Activated CD8-positive, alpha-beta memory T cell treated with anti-CD3 and anti-CD28 coated beads, Interleukin-2, amount 50 U/mL, for 1 hour (primary cell): ENCODE results near the gene SLC6A8.
"Not testable (repeated sequence)": the region's sequence is repeated elsewhere in the genome, so short reads cannot be mapped to it uniquely, and the experiment has no call there.

Source experiments
- DNase-seq: peaks from one replicate; pipeline ENCODE4 v3.0.0-alpha.2; 2020; ENCODE audit errors: extremely low read depth

Gene SLC6A8

DNA sequence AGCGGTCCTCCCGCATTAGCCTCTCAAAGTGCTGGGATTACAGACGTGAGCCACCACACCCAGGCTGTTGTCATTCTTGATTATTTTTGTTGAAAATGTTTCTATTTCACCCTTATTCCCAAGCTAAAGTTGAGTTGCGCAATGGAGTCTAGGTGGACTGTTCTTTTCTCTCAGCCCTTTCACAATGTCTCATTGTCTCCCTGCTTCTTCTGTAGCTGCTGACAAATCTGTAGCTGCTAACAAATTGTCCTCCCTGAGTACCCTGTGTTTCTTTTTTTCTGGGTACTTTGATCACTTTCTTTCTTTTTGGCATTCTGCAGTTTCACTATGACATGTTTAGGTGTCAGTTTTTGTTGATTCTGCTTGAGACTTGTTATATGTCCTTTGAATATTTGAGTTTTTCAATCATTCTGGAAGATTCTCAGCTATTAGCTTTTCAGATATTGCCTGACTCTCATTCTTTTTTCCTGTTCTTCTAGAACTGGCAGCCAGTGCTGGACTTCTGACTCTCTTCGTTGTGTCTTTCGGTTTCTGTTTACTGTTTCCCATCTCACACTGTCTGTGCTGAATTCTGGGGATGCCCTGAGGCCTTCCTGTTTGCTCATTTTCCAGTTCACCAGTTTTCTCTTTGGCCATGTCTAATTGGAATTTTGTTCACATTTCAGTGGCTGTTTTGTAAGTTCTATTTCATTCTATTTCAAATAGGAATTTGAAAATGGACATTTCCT, 43.6 kb downstream of the SLC6A8 start:
- DNase-seq, result no peak

DNA sequence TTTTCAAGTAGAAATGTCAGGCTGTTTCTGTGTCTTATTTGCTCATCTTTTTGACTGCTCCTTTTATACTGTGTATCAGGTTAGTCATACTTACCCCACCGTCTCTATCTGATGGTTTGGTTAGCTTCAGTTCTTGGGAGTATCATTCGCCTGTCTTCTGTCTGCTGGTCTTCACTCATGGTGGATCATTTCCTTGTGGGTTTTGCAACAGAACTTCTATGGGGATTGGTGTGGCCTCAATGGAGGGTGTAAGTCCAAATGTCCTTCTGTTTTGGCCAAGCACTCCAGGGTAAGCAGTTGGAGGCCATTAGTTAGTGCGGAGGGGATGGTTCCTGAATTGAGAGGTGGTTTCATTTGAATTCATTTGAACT, 44.1 kb downstream of the SLC6A8 start:
- no peak for DNase-seq

DNA sequence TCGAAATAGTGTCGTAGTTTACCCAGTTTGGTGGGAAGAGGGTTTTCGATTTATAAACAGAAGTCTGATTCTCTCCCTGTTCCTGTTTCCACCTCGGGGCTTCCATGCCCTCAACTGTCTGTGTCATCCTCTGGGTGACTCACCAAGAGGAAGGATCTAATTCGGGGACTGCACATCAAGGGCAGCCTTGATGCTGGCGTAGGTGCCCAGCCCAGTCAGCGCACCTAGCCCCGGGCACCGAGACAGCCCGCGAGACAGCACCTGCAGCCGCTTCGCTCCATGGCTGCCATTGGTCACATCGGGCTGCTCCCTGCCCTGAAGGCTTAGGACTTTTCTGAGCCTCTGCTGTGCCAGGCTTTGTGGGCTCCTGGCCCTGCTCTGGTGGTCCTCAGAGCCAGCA, 44.7 kb downstream of the SLC6A8 start:
- no peak for DNase-seq

DNA sequence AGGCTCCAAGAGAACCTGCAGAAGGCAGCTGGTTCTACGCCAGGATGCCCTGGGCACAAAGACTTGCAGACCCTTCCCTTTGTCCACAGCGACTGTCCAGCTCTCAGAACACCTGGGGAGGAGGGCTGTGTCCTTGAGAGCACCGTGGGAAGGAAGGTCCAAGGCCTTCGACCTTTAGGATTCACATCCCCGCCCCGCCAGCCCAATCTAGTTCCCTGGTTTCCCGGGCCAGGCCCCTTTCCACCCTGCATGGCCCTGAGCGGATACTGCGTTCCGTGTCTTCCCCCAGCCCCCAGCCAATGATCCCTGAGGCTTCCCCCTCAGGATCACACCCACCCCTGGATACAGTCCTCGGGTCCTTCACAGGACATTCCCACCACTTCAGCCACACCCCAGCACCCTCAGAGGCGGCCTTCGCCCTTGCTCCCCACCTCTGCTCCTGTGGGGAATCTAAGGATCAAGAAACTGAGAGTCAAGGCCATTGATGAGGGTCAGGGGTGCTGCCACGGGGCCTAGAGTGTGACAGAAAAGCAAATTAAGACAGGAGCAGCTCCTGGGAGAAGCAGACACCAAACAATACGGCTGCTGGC, 46.0 kb downstream of the SLC6A8 start:
- DNase-seq, result no peak

DNA sequence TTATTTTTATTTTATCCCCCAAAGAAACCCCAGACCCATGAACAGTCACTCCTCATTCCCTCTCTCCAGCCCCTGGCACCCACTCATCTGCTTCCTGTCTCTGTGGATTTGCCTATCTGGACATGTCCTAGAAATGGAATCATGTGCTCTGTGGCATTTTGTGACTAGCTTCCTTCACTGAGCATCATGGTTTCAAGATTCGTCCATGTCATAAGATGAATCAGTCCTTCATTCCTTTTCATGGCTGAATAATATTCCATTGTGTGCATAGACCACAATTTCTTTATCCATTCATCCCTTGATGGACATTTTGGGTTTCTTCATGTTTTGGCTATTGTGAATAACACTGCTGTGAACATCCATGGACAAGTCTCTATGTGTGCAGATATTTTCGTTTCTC, 47.1 kb downstream of the SLC6A8 start:
- DNase-seq, result no peak

DNA sequence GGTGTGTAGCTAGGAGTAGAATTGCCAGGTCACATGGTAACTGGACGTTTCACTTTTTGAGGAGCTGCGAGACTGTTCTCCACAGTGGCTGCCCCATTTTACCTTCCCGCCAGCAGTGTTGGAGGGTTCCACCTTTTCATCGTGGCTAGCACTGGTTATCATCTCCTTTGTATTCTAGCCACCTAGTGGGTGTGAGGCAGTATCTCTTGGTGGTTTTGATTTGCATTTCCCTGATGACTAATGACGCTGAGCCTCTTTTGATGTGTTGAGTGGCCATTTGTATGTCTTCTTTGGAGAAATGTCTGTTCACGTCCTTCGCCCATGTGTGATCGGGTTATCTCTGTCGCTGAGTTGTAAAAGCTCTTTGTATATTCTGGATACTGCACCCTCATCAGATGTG, 47.5 kb downstream of the SLC6A8 start:
- no peak for DNase-seq

DNA sequence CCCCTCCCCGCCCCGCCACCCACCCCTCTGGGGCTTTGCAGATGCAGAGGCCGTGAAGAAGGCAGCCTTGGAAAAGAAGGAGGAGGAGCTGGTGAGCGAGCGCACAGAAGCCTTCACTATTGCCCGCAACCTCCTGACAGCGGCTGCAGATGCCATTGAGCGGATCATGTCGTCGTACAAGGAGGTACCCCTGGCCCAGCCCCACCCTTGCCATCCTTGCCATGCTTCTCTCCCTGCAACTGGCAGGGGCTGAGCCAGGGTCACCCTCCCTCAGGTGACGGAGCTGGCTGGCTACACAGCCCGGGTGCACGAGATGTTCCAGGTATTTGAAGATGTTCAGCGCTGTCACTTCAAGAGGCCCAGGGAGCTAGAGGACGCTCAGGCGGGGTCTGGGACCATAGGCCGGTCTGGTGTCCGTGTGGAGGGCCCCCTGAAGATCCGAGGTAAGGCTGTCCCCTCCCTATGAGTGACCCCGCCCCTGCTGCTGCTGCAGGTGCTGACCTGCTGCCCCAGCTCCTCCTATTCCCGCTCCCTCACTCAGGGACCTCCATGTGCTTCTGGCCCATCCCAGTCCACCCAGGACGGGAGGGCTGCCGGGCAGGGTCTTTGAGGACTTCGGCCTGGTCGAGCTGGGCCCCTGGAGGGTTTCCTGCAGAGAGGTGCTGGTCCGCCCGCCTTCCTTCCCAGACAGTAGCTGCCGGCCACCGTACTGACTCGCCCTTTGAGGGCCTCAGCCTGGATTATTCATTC, 48.5 kb downstream of the SLC6A8 start:
- DNase-seq, result no peak

DNA sequence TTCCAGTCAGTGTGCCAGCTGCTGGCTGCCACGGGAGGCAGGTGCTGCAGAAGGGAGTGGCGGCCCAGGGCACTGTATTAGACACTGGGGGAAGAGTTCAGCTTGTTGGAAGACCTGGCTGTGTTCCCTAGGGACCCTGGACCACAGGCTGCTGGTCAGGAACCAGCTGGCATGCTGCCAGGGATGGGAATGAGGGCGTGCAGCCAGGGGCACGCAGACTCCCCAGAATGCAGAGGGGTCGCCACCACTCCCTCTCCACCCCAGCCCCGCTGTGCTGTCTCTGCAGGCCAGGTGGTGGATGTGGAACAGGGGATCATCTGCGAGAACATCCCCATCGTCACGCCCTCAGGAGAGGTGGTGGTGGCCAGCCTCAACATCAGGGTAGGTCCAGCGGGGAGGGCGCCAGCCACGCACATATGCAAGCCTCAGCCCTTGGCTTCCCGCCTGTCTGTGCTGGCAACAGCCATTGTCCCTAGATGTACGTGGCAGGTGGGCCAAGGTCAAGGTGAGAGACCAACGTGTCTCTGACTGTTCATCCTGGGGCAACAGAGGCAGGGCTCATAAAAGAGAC, 49.2 kb downstream of the SLC6A8 start:
- no peak for DNase-seq

DNA sequence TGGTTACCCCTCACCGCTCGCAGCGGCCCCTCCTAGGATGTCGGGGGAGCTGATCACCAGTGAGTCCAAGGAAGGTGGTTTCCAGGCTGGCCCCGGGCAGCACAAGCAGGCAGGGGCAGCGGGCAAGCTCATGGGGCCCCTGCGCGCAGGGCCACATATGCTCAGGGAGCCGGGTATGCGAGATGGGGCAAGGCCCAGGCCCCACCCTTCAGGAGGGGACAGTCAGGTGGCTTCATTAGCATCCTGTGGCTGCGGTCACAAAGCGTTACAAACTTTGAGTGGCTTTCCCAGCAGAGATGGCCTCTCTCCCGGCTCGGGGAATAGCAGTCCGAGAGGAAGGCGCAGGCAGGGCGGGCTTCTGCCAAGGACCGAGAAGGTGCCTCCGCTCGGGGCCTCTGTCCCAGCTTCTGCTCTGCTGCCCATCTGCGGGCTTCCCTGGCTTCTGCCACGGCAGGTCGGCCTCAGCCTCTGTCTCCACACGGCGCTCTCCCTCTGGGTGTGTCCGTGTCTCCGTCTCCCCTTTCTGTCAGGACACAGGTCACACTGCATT, 50.4 kb downstream of the SLC6A8 start:
- DNase-seq, result no peak

DNA sequence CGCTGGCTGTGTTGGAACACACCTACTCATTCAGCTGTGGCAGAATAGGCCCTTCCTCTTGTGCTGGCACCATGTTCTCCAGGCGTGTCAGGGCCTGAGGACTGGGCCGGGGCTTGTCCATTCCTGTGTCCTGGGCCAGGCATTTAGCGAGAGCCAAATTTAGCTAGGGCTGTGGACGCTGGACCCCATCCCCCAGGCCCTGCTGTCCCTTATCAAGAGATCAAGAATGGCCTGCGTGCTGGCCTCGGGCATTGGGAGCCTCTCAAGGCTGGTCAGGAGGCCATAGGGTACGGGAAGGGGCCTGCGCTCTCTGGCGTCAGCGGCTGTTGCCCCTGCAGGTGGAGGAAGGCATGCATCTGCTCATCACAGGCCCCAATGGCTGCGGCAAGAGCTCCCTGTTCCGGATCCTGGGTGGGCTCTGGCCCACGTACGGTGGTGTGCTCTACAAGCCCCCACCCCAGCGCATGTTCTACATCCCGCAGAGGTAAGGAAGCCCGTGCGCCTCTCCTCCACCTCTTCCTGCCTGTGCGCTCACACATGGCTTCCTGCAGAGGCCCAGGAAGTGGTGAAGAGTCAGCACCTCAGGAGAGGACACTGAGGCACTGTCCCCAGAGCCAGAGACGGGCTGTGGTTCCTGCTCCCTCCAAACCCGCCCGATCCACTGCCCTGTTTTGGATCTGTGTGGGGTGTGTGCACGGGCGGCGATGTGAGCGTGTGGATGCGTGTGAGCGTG, 52.2 kb downstream of the SLC6A8 start:
- DNase-seq, result no peak

DNA sequence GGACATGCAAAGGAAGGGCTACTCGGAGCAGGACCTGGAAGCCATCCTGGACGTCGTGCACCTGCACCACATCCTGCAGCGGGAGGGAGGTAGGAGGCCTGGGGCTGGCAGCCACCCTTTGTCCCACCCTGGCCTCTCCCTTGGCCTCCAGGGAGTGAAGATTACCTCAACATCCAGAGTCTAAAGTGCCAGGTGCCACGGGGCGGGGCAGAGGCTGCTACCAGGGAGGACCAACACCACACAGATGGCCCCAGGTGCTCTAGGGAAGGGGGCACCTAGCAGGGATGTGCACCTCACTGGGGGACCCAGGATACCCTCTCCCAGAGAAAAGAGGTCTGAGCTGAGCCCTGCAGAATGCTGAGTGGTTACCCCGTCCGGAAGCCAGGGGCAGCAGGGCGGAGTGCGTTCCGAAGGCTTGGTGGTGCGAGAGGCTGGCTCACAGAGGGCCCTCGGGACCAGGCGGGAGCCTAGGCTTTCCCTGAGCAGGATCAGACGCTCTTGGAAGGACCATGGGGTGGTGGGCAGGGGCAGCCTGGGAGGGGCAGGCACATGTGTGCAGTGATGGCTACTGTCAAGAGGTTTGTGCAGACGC, 53.0 kb downstream of the SLC6A8 start:
- no peak for DNase-seq

DNA sequence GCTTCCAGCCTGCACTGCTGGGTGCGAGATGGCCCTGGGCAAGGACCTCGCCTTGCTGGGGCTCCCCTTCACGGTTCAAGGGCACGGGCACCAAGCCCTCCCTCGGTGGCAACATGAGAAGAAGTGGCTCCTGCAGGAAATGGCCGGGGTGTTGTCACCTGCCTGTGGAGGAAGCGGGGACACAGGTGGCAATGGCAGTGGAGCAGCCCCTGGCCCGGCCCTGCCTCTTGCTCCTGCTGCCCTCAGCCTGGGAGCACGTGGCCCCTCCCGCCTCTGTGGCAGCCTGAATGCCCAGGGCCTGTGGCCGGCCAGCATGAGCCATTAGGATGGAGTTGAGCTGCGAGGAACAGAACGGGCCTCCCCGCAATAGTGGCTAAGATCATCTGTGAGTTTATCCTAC, 53.7 kb downstream of the SLC6A8 start:
- DNase-seq, result no peak

DNA sequence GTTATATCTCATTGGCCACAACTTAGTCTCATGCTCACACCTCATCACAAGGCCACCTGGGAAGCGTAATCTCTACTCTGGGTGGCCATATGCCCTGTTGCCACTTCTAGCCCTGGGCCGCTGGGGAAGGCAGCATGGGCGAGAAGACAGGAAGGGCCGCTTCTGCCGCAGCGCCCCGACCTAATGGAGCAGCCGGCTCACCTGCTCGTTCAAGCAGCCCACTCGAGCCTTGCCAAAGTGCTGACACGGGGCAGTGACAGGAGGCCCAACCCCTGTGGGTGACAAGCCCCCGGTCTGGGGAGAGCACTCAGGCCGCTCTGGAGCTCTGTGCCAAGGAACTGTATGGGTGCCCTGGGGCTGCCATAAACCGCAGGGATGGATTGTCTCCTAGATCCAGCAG, 54.4 kb downstream of the SLC6A8 start:
- DNase-seq, result not testable (repeated sequence)

DNA sequence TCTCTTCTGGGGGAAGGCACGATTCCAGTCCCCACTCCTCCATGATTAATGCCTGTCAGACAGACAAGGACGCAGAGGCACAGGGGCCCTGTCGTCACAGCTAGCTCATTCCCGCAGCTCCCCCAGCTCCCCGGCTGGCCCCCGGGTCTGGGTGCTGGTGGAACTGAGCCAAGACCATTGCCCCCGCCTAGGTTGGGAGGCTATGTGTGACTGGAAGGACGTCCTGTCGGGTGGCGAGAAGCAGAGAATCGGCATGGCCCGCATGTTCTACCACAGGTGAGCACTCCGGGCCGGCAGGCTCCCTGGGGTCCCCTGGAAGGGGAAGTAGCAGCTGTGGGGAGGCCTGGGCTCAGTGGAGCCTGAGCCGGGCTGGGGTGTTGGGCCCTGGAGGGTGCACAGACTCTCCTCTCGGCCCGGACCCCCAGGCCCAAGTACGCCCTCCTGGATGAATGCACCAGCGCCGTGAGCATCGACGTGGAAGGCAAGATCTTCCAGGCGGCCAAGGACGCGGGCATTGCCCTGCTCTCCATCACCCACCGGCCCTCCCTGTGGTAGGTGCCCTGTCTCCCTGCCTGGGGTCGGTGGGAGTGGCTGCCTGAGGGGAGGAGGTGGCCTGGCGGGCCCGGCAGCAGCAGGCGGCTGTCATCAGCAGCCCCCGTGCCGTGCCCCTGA, 55.2 kb downstream of the SLC6A8 start:
- DNase-seq, result not testable (repeated sequence)

DNA sequence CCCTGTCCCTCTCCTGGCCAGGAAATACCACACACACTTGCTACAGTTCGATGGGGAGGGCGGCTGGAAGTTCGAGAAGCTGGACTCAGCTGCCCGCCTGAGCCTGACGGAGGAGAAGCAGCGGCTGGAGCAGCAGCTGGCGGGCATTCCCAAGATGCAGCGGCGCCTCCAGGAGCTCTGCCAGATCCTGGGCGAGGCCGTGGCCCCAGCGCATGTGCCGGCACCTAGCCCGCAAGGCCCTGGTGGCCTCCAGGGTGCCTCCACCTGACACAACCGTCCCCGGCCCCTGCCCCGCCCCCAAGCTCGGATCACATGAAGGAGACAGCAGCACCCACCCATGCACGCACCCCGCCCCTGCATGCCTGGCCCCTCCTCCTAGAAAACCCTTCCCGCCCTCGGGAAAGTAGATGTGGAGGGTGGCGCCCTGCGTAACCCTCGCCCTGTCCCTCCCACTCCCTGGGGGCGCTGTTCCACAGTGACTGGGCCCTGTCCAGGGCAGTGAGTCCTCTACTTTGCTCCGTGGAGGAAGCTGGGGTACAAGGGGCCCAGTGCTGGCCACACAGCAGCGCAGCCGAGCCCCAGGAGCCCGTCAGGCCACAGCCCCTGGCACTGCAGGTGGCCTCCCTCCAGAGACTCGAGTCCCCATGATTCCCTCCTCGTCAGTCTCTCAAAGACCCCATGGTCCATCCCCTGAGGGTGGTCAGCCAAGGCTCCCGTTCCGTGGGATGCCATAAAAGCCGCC, 55.9 kb downstream of the SLC6A8 start:
- not testable (repeated sequence) for DNase-seq

DNA sequence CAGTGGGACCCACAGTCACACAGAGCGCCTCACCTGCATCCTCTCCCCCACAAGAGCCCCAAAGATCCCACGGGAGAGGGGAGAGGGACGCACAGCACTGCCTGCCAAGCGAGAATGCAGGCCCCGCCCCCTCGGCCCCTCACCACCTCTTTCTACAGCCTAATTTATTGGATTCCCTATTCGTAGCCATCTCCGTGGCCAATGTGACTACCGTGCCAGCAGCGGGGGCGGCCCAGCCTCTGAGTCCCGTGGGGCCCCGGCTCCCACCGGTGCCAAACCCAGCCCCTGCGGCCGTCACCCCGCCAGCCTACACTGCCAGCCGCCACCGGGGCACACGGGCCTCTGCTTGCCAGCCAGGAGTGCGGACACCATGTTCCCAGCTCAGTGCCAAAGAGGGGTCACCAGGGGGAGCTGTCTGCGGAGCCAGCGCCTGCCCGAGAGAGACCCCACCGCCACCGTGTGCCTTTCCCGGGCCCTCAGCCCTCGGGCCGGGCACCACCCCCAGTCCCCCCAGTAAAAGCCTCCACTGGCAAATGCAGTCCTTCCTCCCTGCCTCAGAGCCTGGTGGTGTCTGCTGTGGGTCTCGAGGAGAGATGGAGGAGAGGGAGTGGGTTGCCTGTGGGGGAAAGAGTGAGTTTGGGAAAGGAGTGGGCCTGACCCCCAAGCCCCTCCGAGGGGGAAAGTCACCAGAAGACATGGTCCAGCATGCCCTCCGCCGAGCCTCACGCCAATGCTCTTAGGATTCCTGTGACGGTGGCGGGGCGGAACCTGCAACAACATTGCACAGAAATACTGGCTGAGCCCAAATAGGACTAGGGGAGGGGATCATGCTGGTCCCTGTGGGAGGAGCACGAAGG, 56.7 kb downstream of the SLC6A8 start:
- DNase-seq, result no peak

DNA sequence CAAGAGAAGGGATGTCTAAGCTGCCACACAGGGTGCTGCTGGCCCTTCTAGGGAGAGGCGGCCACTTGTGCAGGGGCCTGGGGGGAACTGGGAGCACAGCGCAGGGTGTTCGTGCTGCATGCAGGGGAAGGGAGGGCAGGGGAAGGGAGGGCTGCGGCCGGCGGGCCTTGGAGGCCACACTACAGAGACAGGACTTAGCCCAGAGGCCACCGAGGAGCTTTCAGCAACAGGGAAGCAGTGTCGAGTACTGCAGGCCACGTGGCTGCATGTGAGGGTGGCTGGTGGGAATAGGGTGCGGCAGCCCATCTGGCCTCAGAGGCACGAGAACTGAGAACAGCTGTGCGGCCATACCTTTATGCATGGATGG, 57.3 kb downstream of the SLC6A8 start:
- not testable (repeated sequence) for DNase-seq
